GM12872 (cell line): ENCODE measurements around the gene HABP4.

Experiments used
- CTCF ChIP-seq: IDR thresholded peaks from 3 replicates; pipeline ENCODE4 v1.5.1; 2011; ENCODE audit warnings: low read depth, mild to moderate bottlenecking, low read length, moderate library complexity; ENCODE audit not compliant: insufficient read depth

The HABP4 gene

GRCh38 chr9:96482476-96482875 is 32.5 kb downstream of the HABP4 start:
- TF ChIP-seq CTCF: no peak

- no peak for TF ChIP-seq CTCF
Measured at GRCh38 chr9:96483197-96483596, 33.2 kb downstream of the HABP4 start.

- no peak for TF ChIP-seq CTCF
Measured at GRCh38 chr9:96483733-96484390, 33.9 kb downstream of the HABP4 start.

GRCh38 chr9:96484521-96484931 is 34.6 kb downstream of the HABP4 start:
- no peak for TF ChIP-seq CTCF

GRCh38 chr9:96485280-96485679 is 35.3 kb downstream of the HABP4 start:
- TF ChIP-seq CTCF: no peak

- TF ChIP-seq CTCF: no peak
Measured at GRCh38 chr9:96486386-96487028, 36.5 kb downstream of the HABP4 start.

GRCh38 chr9:96487029-96487396 is 37.0 kb downstream of the HABP4 start:
- no peak for TF ChIP-seq CTCF
